Measurements from ENCODE around the gene RHBDF2. TPM values are rescaled to one million over a fixed set of nuclear protein-coding genes. Genes with fewer than 3 reads are reported as not detected.
A peak's percentile ranks its signal among the peaks of the same experiment; 100 is the strongest.

Gene RHBDF2
- polyA plus RNA-seq, 3 donors, result 36.9 to 124 (median 68.6) TPM

- no peak overlapping the region for H3K4me3 ChIP-seq (replicated peaks in 1 of 3; ENCODE audit: low read depth in 2 of 3, low read length in 3 of 3)
- peaks cover 0 to 1% (median 0%) of the 10 kb centered on the region in 3 donors for H3K27me3 Mint-ChIP-seq (ENCODE audit: low read depth in 3 of 3)
- 100% methylated on average over 7 of the region's 11 CpGs for WGBS (ENCODE audit: insufficient coverage)
- H3K4me1 ChIP-seq (ENCODE audit: control insufficient read depth in 1 of 2, insufficient read depth in 2 of 2, low read length in 2 of 2), result no peaks in the 10 kb centered on the region
- H2AFZ ChIP-seq (ENCODE audit: insufficient read depth, low read depth, low read length, poor library complexity, severe bottlenecking), result no peak overlapping the region
- intact Hi-C loops (cut with micrococcal nuclease), result no loop called here
- no peak overlapping the region for H3K27ac ChIP-seq (ENCODE audit: low read depth in 1 of 2, low read length in 2 of 2)
- TF ChIP-seq CTCF (IDR thresholded peaks at IDR 0.05), result no peak
- H3K9ac ChIP-seq (ENCODE audit: insufficient read depth, low read length, poor library complexity, severe bottlenecking), result no peak overlapping the region
- no peak for DNase-seq
- no peaks in the 10 kb centered on the region for H3K27me3 ChIP-seq (ENCODE audit: control insufficient read depth in 2 of 2, insufficient read depth in 2 of 2, low read length in 2 of 2)
- peaks cover 14% of the 10 kb centered on the region for H3K4me1 Mint-ChIP-seq
- H3K4me2 ChIP-seq (replicated peaks; ENCODE audit: extremely low read depth, low read length, poor library complexity, severe bottlenecking), result no peak overlapping the region
- H3K36me3 ChIP-seq (replicated peaks in 1 of 2; ENCODE audit: control insufficient read depth in 1 of 2, insufficient read depth in 2 of 2, low read length in 2 of 2), result no peaks in the 10 kb centered on the region
- H3K27ac Mint-ChIP-seq, result peak overlapping the region in 1 of 7 donors; percentile 37
- peaks cover 60% of the 10 kb centered on the region for H3K79me2 ChIP-seq (ENCODE audit: insufficient read depth, low read length)
- peaks cover 93% of the 10 kb centered on the region for H4K20me1 ChIP-seq (ENCODE audit: insufficient read depth, low read length)
- no peaks in the 10 kb centered on the region for H3K9me3 ChIP-seq (replicated peaks in 1 of 2; ENCODE audit: control insufficient read depth in 1 of 2, insufficient read depth in 1 of 2, low read length in 2 of 2)
- no peaks in the 10 kb centered on the region for H3K9me3 Mint-ChIP-seq
- H3K4me3 Mint-ChIP-seq, result no peak overlapping the region
- H3K36me3 Mint-ChIP-seq, result peaks cover 11 to 13% of the 10 kb centered on the region in 2 donors
Measured at GRCh38 chr17:76435751-76436150, 65.5 kb downstream of the RHBDF2 start.

GRCh38 chr17:76434870-76435269, 66.4 kb downstream of the RHBDF2 start:
- Histone ChIP-seq H3K4me3 (replicated peaks in 1 of 3; ENCODE audit: low read depth in 2 of 3, low read length in 3 of 3) (no peak overlapping the region), H4K20me1 (ENCODE audit: insufficient read depth, low read length) (peaks cover 85% of the 10 kb centered on the region), H3K27ac (ENCODE audit: low read depth in 1 of 2, low read length in 2 of 2) (no peak overlapping the region), H3K79me2 (ENCODE audit: insufficient read depth, low read length) (peaks cover 55% of the 10 kb centered on the region), H3K9me3 (replicated peaks in 1 of 2; ENCODE audit: control insufficient read depth in 1 of 2, insufficient read depth in 1 of 2, low read length in 2 of 2) (no peaks in the 10 kb centered on the region), H3K9ac (ENCODE audit: insufficient read depth, low read length, poor library complexity, severe bottlenecking) (no peak overlapping the region), H3K36me3 (replicated peaks in 1 of 2; ENCODE audit: control insufficient read depth in 1 of 2, insufficient read depth in 2 of 2, low read length in 2 of 2) (no peaks in the 10 kb centered on the region), H3K27me3 (ENCODE audit: control insufficient read depth in 2 of 2, insufficient read depth in 2 of 2, low read length in 2 of 2) (no peaks in the 10 kb centered on the region), H3K4me1 (ENCODE audit: control insufficient read depth in 1 of 2, insufficient read depth in 2 of 2, low read length in 2 of 2) (no peaks in the 10 kb centered on the region), H2AFZ (ENCODE audit: insufficient read depth, low read depth, low read length, poor library complexity, severe bottlenecking) (no peak overlapping the region), H3K4me2 (replicated peaks; ENCODE audit: extremely low read depth, low read length, poor library complexity, severe bottlenecking) (no peak overlapping the region)
- intact Hi-C loops (cut with micrococcal nuclease), result no loop called here
- Mint-ChIP-seq H3K27me3 (ENCODE audit: low read depth in 3 of 3) (peaks cover 0 to 1% (median 0%) of the 10 kb centered on the region in 3 donors), H3K4me1 (peaks cover 12% of the 10 kb centered on the region), H3K27ac (peak overlapping the region in 1 of 7 donors; percentile 39), H3K9me3 (no peaks in the 10 kb centered on the region), H3K4me3 (no peak overlapping the region), H3K36me3 (peaks cover 13 to 16% of the 10 kb centered on the region in 2 donors)
- no peak for DNase-seq
- WGBS (ENCODE audit: insufficient coverage), result 93% methylated on average over 3 of the region's 7 CpGs
- no peak for TF ChIP-seq CTCF (IDR thresholded peaks at IDR 0.05)
